HepG2 (cell line): Measurements from ENCODE around the gene SAC3D1. TPM values are rescaled to one million over a fixed set of nuclear protein-coding genes. Genes with fewer than 3 reads are reported as not detected.
A peak's percentile ranks its signal among the peaks of the same experiment; 100 is the strongest.

Experiments used
- AKNA ChIP-seq: sonication (generic); formaldehyde crosslinking; IDR thresholded peaks from 2 replicates; pipeline ENCODE4 v1.4.0; 2020; ENCODE audit warnings: missing genetic modification reagents, borderline replicate concordance
- ATF5 ChIP-seq: sonication (generic); formaldehyde crosslinking; IDR thresholded peaks from 2 replicates; pipeline ENCODE4 v1.4.0; 2020; ENCODE audit warnings: mild to moderate bottlenecking, low read depth, missing genetic modification reagents
- ERF ChIP-seq: IDR thresholded peaks from 2 replicates; pipeline ENCODE4 v1.6.1; 2018; ENCODE audit warnings: missing biosample characterization, missing genetic modification reagents
- ETV6 ChIP-seq: sonication (generic); formaldehyde crosslinking; conservative IDR thresholded peaks from 2 replicates; pipeline ENCODE4 v1.4.0; 2020; ENCODE audit warnings: missing genetic modification reagents
- FOXA3 ChIP-seq: IDR thresholded peaks from 2 replicates; pipeline ENCODE4 v1.6.1; 2016; ENCODE audit warnings: missing genetic modification reagents, missing compliant biosample characterization
- FOXK2 ChIP-seq: fragments of 450-650 bp; IDR thresholded peaks from 2 replicates; pipeline ENCODE4 v1.6.1; 2016
- MIER3 ChIP-seq: IDR thresholded peaks from 2 replicates; pipeline ENCODE4 v1.6.1; 2016; ENCODE audit warnings: missing compliant biosample characterization, borderline replicate concordance
- MLX ChIP-seq: IDR thresholded peaks from 2 replicates; pipeline ENCODE4 v1.6.1; 2016
- PHB2 ChIP-seq: fragments of 450-650 bp; IDR thresholded peaks from 2 replicates; pipeline ENCODE4 v1.6.1; 2018; ENCODE audit not compliant: partially characterized antibody
- SALL1 ChIP-seq: sonication (generic); formaldehyde crosslinking; IDR thresholded peaks from 2 replicates; pipeline ENCODE4 v1.8.0; 2022; ENCODE audit warnings: mild to moderate bottlenecking, missing genetic modification reagents
- ZBTB42 ChIP-seq: sonication (generic); formaldehyde crosslinking; IDR thresholded peaks from 2 replicates; pipeline ENCODE4 v1.5.0; 2020; ENCODE audit warnings: mild to moderate bottlenecking, missing genetic modification reagents
- ZNF720 ChIP-seq: sonication (generic); formaldehyde crosslinking; IDR thresholded peaks from 2 replicates; pipeline ENCODE4 v1.4.0; 2020; ENCODE audit warnings: missing genetic modification reagents
- polyA plus RNA-seq, 8 experiments: library from polyadenylated mRNA; depleted of rRNA in 3 of 8; stranded (reverse) in 7 of 8; unstranded in 1 of 8; fragments of >200 nt; fragmentation: Illumina TruSeq in 4 of 8; extraction: Trizol in 4 of 8; gene quantifications; 2 replicates each; pipeline versions ENCODE4 v1.2.1 to v1.2.3, GENCODE V29; 2011 to 2016; ENCODE audit warnings: low read depth in 4 of 8, missing spikeins in 1 of 8, mixed read lengths in 1 of 8; ENCODE audit not compliant: insufficient read depth in 1 of 8
- total RNA-seq, 5 experiments: library from RNA; depleted of rRNA; stranded (reverse); fragments of >200 nt; fragmentation: Illumina TruSeq; extraction: Trizol; gene quantifications; 2 replicates each; pipeline ENCODE4 v1.2.3, GENCODE V29; 2016; ENCODE audit warnings: low read depth in 1 of 5
- TF ChIP-seq, protein P1 (sequence below): sonication (generic); formaldehyde crosslinking; IDR thresholded peaks from 2 replicates; pipeline ENCODE4 v1.5.0; 2020; ENCODE audit warnings: mild to moderate bottlenecking, missing genetic modification reagents, moderate library complexity
- TF ChIP-seq, protein P2 (sequence below), 2 experiments: sonication (generic) in 1 of 2; formaldehyde crosslinking in 1 of 2; IDR thresholded peaks; 2 replicates each; pipeline versions ENCODE4 v1.6.1 to v1.9.0; 2014 to 2022; ENCODE audit warnings: antibody characterized with exemption in 1 of 2, borderline replicate concordance in 1 of 2, inconsistent platforms in 1 of 2, low read depth in 1 of 2, missing genetic modification reagents in 1 of 2

The SAC3D1 gene
- total and polyA plus RNA-seq, 2 of the 13 experiments (the other 11 are each of a cell fraction or from before 2014, with no cell fraction given): 7.4 to 36.3 TPM

DNA sequence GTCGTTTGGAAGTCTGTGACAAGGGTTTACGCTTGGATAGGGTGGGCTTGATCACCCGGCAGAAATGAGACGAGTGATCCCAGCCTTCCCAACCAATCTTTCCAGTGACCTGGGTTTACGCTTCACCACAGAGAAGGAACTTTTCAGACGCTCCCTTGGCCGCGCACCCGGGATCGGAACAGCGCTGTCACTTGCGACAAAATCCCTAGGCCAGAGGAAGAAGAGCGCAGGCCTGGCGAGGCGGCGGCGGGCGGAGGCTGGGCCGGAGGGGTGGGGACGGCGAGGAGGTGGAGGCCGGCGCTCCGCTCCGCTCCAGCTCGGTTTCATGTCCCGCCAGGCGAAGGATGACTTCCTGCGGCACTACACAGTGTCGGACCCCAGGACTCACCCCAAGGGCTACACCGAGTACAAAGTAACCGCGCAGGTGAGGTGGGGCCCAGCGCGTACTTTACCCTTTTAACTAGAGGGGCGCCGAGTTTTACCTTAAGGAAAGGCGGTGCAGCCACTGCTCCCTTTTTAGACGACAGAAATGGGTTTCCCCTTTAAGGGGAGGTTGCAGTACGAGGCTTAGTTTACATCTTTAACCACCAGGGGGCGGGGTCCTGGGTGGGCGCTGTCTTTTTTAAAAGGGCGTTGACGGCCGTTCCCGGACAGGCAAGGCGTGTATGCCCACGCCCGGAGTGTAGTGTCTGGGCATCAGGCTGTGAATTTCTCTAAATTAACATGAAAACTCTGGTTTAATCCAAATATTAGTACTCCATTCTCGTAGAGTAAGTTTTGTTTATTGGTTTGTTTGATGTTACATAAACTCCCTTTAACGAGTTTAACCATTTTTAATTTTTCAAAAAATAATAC lies 13.6 kb upstream of the SAC3D1 start, which contains the start of gene SNX15 (continued):
- TF ChIP-seq AKNA (CRISPR knock-in tag) (no peak), ETV6 (CRISPR knock-in tag) (no peak), ERF (CRISPR knock-in tag) (peak; percentile 61), SALL1 (CRISPR knock-in tag) (peak; percentile 76), ZNF720 (no peak), PHB2 (no peak), FOXK2 (no peak), FOXA3 (peak; percentile 14; the same call in 1 of the 2 replicates), MIER3 (CRISPR knock-in tag) (0 out of 2 replicates have a peak, but pooled peaks have one; percentile 15), ATF5 (CRISPR knock-in tag) (no peak), MLX (CRISPR knock-in tag) (0 out of 2 replicates have a peak, but pooled peaks have one; percentile 6), ZBTB42 (CRISPR knock-in tag) (no peak)
- TF ChIP-seq, protein P1, sequence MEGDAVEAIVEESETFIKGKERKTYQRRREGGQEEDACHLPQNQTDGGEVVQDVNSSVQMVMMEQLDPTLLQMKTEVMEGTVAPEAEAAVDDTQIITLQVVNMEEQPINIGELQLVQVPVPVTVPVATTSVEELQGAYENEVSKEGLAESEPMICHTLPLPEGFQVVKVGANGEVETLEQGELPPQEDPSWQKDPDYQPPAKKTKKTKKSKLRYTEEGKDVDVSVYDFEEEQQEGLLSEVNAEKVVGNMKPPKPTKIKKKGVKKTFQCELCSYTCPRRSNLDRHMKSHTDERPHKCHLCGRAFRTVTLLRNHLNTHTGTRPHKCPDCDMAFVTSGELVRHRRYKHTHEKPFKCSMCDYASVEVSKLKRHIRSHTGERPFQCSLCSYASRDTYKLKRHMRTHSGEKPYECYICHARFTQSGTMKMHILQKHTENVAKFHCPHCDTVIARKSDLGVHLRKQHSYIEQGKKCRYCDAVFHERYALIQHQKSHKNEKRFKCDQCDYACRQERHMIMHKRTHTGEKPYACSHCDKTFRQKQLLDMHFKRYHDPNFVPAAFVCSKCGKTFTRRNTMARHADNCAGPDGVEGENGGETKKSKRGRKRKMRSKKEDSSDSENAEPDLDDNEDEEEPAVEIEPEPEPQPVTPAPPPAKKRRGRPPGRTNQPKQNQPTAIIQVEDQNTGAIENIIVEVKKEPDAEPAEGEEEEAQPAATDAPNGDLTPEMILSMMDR (CRISPR knock-in tag): peak; percentile 74
- TF ChIP-seq, protein P2, sequence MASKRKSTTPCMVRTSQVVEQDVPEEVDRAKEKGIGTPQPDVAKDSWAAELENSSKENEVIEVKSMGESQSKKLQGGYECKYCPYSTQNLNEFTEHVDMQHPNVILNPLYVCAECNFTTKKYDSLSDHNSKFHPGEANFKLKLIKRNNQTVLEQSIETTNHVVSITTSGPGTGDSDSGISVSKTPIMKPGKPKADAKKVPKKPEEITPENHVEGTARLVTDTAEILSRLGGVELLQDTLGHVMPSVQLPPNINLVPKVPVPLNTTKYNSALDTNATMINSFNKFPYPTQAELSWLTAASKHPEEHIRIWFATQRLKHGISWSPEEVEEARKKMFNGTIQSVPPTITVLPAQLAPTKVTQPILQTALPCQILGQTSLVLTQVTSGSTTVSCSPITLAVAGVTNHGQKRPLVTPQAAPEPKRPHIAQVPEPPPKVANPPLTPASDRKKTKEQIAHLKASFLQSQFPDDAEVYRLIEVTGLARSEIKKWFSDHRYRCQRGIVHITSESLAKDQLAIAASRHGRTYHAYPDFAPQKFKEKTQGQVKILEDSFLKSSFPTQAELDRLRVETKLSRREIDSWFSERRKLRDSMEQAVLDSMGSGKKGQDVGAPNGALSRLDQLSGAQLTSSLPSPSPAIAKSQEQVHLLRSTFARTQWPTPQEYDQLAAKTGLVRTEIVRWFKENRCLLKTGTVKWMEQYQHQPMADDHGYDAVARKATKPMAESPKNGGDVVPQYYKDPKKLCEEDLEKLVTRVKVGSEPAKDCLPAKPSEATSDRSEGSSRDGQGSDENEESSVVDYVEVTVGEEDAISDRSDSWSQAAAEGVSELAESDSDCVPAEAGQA (IDR thresholded peaks at IDR 0.05; ENCODE audit: low read depth): no peak; the same call in 1 of the 2 replicates
- TF ChIP-seq, protein P2 (CRISPR knock-in tag; IDR thresholded peaks at IDR 0.05; ENCODE audit: borderline replicate concordance): 0 out of 2 replicates have a peak, but pooled peaks have one; percentile 51
